H1 (cell line): Measurements from ENCODE around the gene F13B. TPM values are rescaled to one million over a fixed set of nuclear protein-coding genes. Genes with fewer than 3 reads are reported as not detected.
"Not testable (repeated sequence)": the region's sequence is repeated elsewhere in the genome, so short reads cannot be mapped to it uniquely, and the experiment has no call there.

ENCODE experiments used
- CTCF ChIA-PET: fragments of 300-600 bp; sonication (Branson Sonifier 250); formaldehyde crosslinking; loops from one replicate; lab custom pipeline; 2021; ENCODE audit not compliant: partially characterized antibody; lab: Charles Lee
- POLR2A ChIA-PET: fragments of 300-600 bp; sonication (Branson Sonifier 250); formaldehyde crosslinking; loops from one replicate; lab custom pipeline; 2021; ENCODE audit warnings: inconsistent platforms; ENCODE audit not compliant: partially characterized antibody; lab: Charles Lee
- DNase-seq, 2 experiments: peaks; one replicate each; pipeline versions ENCODE4 v3.0.0 to v3.0.0-alpha.2; 2010 to 2022; ENCODE audit warnings: low spot score in 2 of 2, low read depth in 1 of 2, mixed read lengths in 1 of 2
- FAIRE-seq: peaks from 2 replicates; lab custom pipeline; 2011; peaks lifted over from hg19 to GRCh38; lab: Jason Lieb, UNC
- H2AFZ ChIP-seq: 2 replicates; pipeline ENCODE4 v1.8.1; 2012; ENCODE audit warnings: low read length, inconsistent platforms
- H2AK5ac ChIP-seq: 2 replicates; pipeline ENCODE4 v1.6.1; 2013; ENCODE audit warnings: low read depth, low read length
- H2BK120ac ChIP-seq: replicated peaks from 2 replicates; pipeline ENCODE3; 2013; ENCODE audit warnings: low read depth, low read length, inconsistent platforms
- H2BK12ac ChIP-seq: 2 replicates; pipeline ENCODE4 v1.6.1; 2013; ENCODE audit warnings: low read depth, low read length
- H2BK15ac ChIP-seq: 2 replicates; pipeline ENCODE4 v1.6.1; 2013; ENCODE audit warnings: low read length
- H2BK20ac ChIP-seq: 2 replicates; pipeline ENCODE4 v1.6.1; 2013; ENCODE audit warnings: low read length
- H2BK5ac ChIP-seq: 2 replicates; pipeline ENCODE4 v1.6.1; 2013; ENCODE audit warnings: low read depth, low read length
- H3K14ac ChIP-seq: 2 replicates; pipeline ENCODE4 v1.6.1; 2013; ENCODE audit warnings: inconsistent platforms; ENCODE audit not compliant: insufficient read length
- H3K18ac ChIP-seq: 2 replicates; pipeline ENCODE4 v1.6.1; 2013; ENCODE audit warnings: low read length; ENCODE audit errors: extremely low read depth
- H3K23ac ChIP-seq: 2 replicates; pipeline ENCODE4 v1.6.1; 2013; ENCODE audit warnings: inconsistent platforms; ENCODE audit not compliant: insufficient read length
- H3K23me2 ChIP-seq: 2 replicates; pipeline ENCODE4 v1.6.1; 2013; ENCODE audit warnings: low read depth, low read length
- H3K27ac ChIP-seq: 2 replicates; pipeline ENCODE4 v1.6.1; 2011; ENCODE audit warnings: low read depth, low read length, inconsistent platforms
- H3K27me3 ChIP-seq, 4 experiments: replicated peaks in 1 of 4; 1 replicate in 1 of 4; 2 replicates in 3 of 4; pipeline versions ENCODE4 v1.6.1 to v1.8.1; 2011 to 2013; ENCODE audit warnings: low read length in 3 of 4, mild to moderate bottlenecking in 3 of 4, inconsistent platforms in 2 of 4, mixed read lengths in 2 of 4, moderate library complexity in 1 of 4; ENCODE audit not compliant: control insufficient read depth in 3 of 4, insufficient read depth in 3 of 4; ENCODE audit errors: extremely low read depth in 1 of 4
- H3K36me3 ChIP-seq, 4 experiments: 2 replicates each; pipeline versions ENCODE4 v1.6.1 to v1.8.1; 2011 to 2013; ENCODE audit warnings: mild to moderate bottlenecking in 4 of 4, low read length in 3 of 4, moderate library complexity in 2 of 4, control low read depth in 1 of 4, inconsistent platforms in 1 of 4; ENCODE audit not compliant: insufficient read depth in 4 of 4, control insufficient read depth in 2 of 4
- H3K4ac ChIP-seq: replicated peaks from 2 replicates; pipeline ENCODE3; 2013; ENCODE audit warnings: low read length, low read depth, mixed read lengths, inconsistent platforms; ENCODE audit not compliant: insufficient read length
- H3K4me1 ChIP-seq, 4 experiments: replicated peaks in 1 of 4; 1 replicate in 1 of 4; 2 replicates in 3 of 4; pipeline versions ENCODE4 v1.6.1 to v1.8.1; 2011 to 2013; ENCODE audit warnings: low read length in 3 of 4, inconsistent platforms in 2 of 4, mixed read lengths in 1 of 4; ENCODE audit not compliant: insufficient read depth in 4 of 4, control insufficient read depth in 3 of 4
- H3K4me2 ChIP-seq, 2 experiments: 2 replicates each; pipeline versions ENCODE4 v1.6.1 to v1.8.1; 2011 to 2013; ENCODE audit warnings: low read depth in 2 of 2, low read length in 2 of 2, control low read depth in 1 of 2, inconsistent platforms in 1 of 2, mild to moderate bottlenecking in 1 of 2; ENCODE audit not compliant: insufficient read depth in 1 of 2
- H3K4me3 ChIP-seq, 4 experiments: fragments of 200-600, 300-600 bp in 1 of 4; sonication (generic), shearing (Covaris generic), sonication (Bioruptor Twin) in 1 of 4; 2 replicates each; pipeline versions ENCODE4 v1.5.1 to v1.8.1; 2011 to 2016; ENCODE audit warnings: low read length in 4 of 4, low read depth in 3 of 4, control low read depth in 2 of 4, inconsistent platforms in 2 of 4, mild to moderate bottlenecking in 2 of 4, mixed read lengths in 1 of 4, moderate library complexity in 1 of 4; ENCODE audit not compliant: insufficient read depth in 2 of 4; ENCODE audit errors: extremely low read depth in 1 of 4
- H3K56ac ChIP-seq: replicated peaks from 2 replicates; pipeline ENCODE3; 2013; ENCODE audit warnings: low read depth, mild to moderate bottlenecking, mixed read lengths, low read length, inconsistent platforms; ENCODE audit not compliant: insufficient read length
- H3K79me1 ChIP-seq: 2 replicates; pipeline ENCODE4 v1.6.1; 2013; ENCODE audit warnings: low read depth, low read length, control low read depth
- H3K79me2 ChIP-seq, 2 experiments: 2 replicates each; pipeline versions ENCODE4 v1.6.1 to v1.8.1; 2012 to 2013; ENCODE audit warnings: low read length in 2 of 2, mild to moderate bottlenecking in 2 of 2, inconsistent platforms in 1 of 2; ENCODE audit not compliant: insufficient read depth in 2 of 2, control insufficient read depth in 1 of 2
- H3K9ac ChIP-seq, 4 experiments: replicated peaks in 1 of 4; 1 replicate in 1 of 4; 2 replicates in 3 of 4; pipeline versions ENCODE4 v1.6.1 to v1.8.1; 2011 to 2013; ENCODE audit warnings: low read depth in 3 of 4, low read length in 3 of 4, control low read depth in 2 of 4, mild to moderate bottlenecking in 2 of 4, moderate library complexity in 2 of 4, inconsistent platforms in 1 of 4; ENCODE audit errors: extremely low read depth in 1 of 4
- H3K9me3 ChIP-seq, 2 experiments: 2 replicates each; pipeline versions ENCODE4 v1.6.1 to v1.8.1; 2012 to 2013; ENCODE audit warnings: mild to moderate bottlenecking in 2 of 2, moderate library complexity in 2 of 2, control low read depth in 1 of 2, inconsistent platforms in 1 of 2, low read depth in 1 of 2, low read length in 1 of 2, mixed read lengths in 1 of 2; ENCODE audit not compliant: insufficient read depth in 2 of 2
- H4K20me1 ChIP-seq, 2 experiments: replicated peaks in 1 of 2; 2 replicates each; pipeline versions ENCODE3 to v1.8.1; 2011 to 2013; ENCODE audit warnings: inconsistent platforms in 2 of 2, low read length in 2 of 2, mild to moderate bottlenecking in 1 of 2; ENCODE audit not compliant: insufficient read depth in 2 of 2, control insufficient read depth in 1 of 2
- H4K5ac ChIP-seq: 2 replicates; pipeline ENCODE4 v1.6.1; 2013; ENCODE audit warnings: low read length, low read depth, mixed read lengths, inconsistent platforms; ENCODE audit not compliant: insufficient read length
- H4K8ac ChIP-seq: 2 replicates; pipeline ENCODE4 v1.8.0; 2013; ENCODE audit warnings: mild to moderate bottlenecking, moderate library complexity, low read length, inconsistent platforms; ENCODE audit not compliant: insufficient read depth; ENCODE audit errors: extremely low read depth
- H4K91ac ChIP-seq: replicated peaks from 2 replicates; pipeline ENCODE3; 2013; ENCODE audit warnings: low read length, mixed read lengths, inconsistent platforms; ENCODE audit not compliant: insufficient read length
- WGBS, 2 experiments: shearing (Covaris generic) in 1 of 2; methylation state at CpG; one replicate each; pipeline versions ENCODE4 v1.1.6 to v1.1.7; 2013 to 2015; ENCODE audit warnings: low lambda C conversion rate in 2 of 2, mixed read lengths in 2 of 2, inconsistent platforms in 1 of 2, low coverage in 1 of 2, missing lambda C conversion rate in 1 of 2; ENCODE audit not compliant: insufficient replicate concordance in 2 of 2, insufficient coverage in 1 of 2, insufficient read length in 1 of 2; ENCODE audit errors: extremely low coverage in 1 of 2, missing lambda C conversion rate in 1 of 2; 5-methylcytosine and 5-hydroxymethylcytosine counted together
- polyA plus RNA-seq, 7 experiments: library from polyadenylated mRNA; depleted of rRNA in 3 of 7; stranded (reverse) in 5 of 7; unstranded in 2 of 7; fragments of >200 nt in 5 of 7; fragments of 200-250 nt in 2 of 7; gene quantifications; 1 replicate in 5 of 7; 2 replicates in 1 of 7; 4 replicates in 1 of 7; pipeline versions ENCODE4 v1.2.1 to v1.2.3, GENCODE V29; 2011 to 2013; ENCODE audit warnings: missing spikeins in 2 of 7, mixed read lengths in 2 of 7
- total RNA-seq: library from RNA; stranded (reverse); fragmentation: NEBNext Ultra II Directional; extraction: Animal tissue kit (Norgen Biotek cat#: 25700); gene quantifications from 2 replicates; pipeline ENCODE4 v1.2.1, GENCODE V29; 2021

F13B gene
- total and polyA plus RNA-seq, 2 of the 8 experiments (the other 6 are each of a cell fraction or from before 2014, with no cell fraction given) = not detected

DNA sequence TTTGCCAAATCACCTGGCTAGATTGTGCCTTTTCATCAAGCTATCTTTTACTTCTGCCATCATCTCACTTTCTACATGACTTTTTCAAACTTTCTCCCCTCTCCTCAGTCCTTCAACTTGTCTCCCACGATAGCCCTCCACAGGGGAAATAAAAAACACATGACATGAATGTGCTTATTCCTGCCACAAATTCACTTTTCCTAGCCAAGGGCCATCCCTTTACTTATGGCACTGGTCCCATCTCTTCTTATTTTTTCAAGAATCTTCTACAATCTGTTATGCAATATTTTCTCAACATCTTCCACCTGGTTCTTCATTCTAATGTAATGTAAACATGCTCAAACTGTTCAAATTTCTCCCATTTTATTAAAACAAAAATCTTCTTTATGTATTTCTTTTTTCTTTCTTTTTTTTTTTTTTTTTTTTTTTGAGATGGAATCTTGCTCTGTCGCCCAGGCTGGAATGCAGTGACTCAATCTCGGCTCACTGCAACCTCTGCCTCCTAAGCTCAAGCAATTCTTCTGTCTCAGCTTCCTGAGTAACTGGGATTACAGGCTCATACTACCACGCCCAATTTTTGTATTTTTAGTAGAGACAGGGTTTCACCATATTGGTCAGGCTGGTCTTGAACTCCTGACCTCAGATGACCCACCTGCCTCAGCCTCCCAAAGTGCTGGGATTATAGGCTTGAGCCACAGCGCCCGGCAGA lies 32.3 kb downstream of the F13B start:
- H3K9ac ChIP-seq, H3K18ac ChIP-seq, H3K27me3 ChIP-seq, H3K79me1 ChIP-seq, H2AK5ac ChIP-seq, H3K79me2 ChIP-seq, H2AFZ ChIP-seq, H3K23ac ChIP-seq, DNase-seq, POLR2A ChIA-PET, H3K4ac ChIP-seq, H2BK5ac ChIP-seq, H4K20me1 ChIP-seq, H3K4me3 ChIP-seq, H4K8ac ChIP-seq, H3K9me3 ChIP-seq, H3K36me3 ChIP-seq, H2BK120ac ChIP-seq, H3K4me2 ChIP-seq, H3K14ac ChIP-seq, H3K27ac ChIP-seq, H4K91ac ChIP-seq, H2BK20ac ChIP-seq, H2BK12ac ChIP-seq, CTCF ChIA-PET, H3K56ac ChIP-seq, H4K5ac ChIP-seq, FAIRE-seq, H3K4me1 ChIP-seq, H3K23me2 ChIP-seq, H2BK15ac ChIP-seq: not testable (repeated sequence)
- WGBS, 2 experiments = 80% methylated on average over 4 of the region's 6 CpGs; no CpG with 5 or more reads in 1 of the 2 experiments
